NCI-H2227 (cell line): ENCODE results near the gene DUOXA1.
A peak's percentile ranks its signal among the peaks of the same experiment; 100 is the strongest.
"Not testable (repeated sequence)": the region's sequence is repeated elsewhere in the genome, so short reads cannot be mapped to it uniquely, and the experiment has no call there.

Experiments used
- DNase-seq: peaks from one replicate; lab custom pipeline; 2025; ENCODE audit not compliant: unreplicated experiment; lab: John Stamatoyannopoulos, UW

DUOXA1 gene

DNA sequence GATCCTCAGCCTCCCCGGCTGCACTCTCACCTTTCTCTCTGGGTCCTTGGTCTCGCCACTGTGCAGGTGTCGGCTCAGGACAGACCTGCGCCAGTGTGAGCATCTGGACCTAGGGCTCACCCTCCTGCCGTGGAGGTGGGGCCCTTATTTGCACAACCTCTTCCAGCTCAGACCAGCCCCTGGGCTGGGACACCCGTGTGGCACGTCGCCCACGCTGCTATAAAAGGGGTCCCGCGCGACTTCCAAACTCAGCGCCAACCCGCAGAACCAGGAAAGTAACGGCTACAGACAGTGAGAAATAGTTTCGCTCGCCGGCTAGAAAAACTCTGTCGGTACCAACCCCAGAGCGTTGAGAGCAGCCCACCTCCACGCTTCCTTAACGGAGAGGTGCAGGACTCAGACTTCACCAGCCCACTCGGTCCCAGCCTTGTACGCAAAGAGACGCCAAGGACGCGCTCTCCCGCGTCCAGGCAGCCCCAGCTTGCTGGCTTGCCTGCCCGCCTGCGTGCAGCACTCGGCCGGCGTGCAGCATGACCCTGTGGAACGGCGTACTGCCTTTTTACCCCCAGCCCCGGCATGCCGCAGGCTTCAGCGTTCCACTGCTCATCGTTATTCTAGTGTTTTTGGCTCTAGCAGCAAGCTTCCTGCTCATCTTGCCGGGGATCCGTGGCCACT is 15.5 kb downstream of the DUOXA1 start, which contains the start of the genes DUOX2 and DUOXA2:
DUOX2 (minus strand) TSS at position 97 of the 675 bp plus-strand sequence. CDS start 761 bp downstream, outside the sequence.
DUOXA2 (plus strand) TSS at position 251 of the 675 bp plus-strand sequence; CDS start at position 531, 280 bp downstream.
- DNase-seq, result peak; percentile 19

DNA sequence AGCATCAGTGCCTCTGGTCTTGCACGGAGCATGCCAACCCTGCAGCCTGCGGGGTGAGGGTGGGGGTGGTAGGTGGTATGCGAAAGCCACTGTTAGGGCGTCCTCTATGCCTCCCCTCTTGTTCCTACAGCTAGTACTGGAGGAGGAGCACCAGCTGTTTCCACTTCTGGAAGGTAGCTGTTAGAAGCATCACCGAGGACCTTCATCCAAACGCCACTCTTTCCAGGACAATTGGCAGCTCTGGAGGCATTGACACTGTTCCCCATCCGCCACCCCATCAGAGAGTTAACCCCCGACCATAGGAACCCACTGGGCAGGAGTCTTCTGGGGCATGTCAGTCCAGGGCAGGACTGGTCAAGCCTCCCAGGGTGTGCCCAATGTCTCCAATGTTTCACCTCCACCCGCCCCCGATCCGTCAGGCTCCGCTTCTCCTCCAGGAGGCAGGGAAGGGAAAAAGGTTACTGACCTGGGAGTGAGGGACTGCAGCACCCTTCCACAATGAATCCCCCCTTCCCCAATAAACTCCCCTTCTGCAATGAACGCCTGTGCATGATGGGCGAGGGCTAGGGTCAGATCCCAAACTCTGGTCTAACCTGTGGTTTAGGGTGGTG is 16.2 kb downstream of the DUOXA1 start:
- DNase-seq, result no peak

DNA sequence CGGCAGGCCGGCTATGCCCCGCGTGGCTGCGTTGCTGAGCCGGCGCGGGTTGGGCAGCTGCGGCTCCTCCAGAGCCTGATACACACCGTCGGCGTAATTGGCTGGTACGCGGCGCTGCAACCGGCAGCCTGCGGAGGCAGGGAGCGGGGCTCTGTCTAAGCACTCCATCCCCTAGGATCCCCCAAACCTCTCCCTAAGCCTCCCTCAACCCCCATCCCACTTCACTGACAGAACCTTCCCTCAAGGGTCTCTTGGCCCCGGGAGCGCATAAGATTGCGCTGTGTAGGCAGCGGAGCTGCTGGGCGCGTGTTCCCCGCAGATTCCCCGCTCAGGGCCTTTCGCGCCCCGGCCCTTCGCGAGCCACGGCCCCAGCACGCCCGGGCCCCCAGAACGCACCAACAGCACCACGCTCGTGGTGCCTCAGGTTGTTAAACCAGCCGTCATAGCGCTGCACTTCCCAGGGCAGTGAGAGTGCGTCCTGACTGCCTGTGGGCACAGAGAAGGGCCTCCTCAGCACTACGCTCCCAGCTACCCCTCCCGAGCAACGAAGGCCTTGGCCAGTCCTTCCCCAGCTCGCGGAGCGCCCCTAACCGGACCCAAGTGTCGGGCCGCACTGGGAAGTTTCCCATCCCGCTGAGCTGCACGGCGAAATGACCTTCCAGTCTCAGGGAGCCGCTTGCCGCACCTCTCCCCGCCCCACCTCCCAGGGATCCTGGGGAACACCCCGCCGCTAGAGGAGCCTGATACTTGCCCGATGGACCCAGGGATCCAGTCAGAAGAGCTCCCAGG is 16.9 kb downstream of the DUOXA1 start:
- DNase-seq, result peak; percentile 3

DNA sequence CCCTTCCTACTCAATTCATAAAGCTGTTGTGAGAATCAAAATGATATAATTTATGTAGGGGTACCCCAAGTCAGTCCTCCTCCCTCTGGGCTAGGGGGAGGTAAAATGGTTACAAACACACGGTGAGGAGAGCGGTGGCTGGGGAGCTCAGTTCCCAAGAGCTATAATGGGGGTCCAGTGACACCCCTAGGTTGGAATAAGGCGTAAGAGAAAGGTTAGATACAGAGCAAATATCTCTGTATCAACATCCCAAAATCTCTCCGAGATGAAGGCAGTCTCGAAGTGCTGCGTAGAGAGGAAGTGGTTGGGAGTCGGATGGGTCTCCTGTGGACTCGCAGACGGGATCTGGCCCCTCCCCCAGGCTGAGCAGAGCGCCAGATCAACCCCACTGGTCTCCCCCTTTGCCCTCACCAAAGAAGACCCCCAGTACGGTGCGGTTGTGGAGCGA is 17.5 kb downstream of the DUOXA1 start:
- DNase-seq, result no peak

DNA sequence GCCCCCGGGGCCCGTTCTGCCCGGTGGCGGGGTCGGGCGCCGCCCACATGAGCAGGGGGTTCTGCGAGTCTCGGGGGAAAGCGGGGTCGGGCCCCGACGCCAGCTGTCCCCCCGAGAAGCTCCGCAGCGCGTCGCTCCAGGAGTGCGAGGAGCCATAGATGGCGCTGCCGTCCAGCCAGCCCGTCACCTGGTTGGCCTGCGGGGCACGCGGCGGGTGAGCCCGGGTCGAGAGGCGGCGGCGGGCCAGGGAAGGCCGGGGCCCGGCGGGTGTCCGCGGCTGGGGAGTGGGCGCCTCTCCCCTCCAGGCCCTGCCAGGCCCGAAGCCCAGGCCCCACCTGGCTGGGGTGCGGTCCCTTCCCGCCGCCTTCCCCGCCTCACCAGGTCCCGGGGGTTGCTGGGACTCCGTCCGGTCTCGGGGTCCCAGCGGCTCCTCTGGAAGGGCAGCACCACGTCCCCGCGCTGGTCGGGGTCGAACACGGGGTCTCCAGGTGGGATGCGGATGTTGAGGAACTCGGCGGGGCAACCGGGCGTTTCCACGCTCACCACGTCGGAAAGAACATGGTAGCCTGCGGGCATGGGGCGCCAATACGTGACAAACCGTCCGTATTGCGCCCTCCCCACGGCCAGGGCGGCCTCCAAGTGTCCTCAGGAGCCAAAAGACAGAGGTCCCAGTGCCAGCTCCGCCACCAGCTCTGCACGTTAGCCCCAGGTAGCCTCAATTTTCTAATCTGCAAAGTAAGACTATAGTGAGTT is 18.1 kb downstream of the DUOXA1 start:
- no peak for DNase-seq

DNA sequence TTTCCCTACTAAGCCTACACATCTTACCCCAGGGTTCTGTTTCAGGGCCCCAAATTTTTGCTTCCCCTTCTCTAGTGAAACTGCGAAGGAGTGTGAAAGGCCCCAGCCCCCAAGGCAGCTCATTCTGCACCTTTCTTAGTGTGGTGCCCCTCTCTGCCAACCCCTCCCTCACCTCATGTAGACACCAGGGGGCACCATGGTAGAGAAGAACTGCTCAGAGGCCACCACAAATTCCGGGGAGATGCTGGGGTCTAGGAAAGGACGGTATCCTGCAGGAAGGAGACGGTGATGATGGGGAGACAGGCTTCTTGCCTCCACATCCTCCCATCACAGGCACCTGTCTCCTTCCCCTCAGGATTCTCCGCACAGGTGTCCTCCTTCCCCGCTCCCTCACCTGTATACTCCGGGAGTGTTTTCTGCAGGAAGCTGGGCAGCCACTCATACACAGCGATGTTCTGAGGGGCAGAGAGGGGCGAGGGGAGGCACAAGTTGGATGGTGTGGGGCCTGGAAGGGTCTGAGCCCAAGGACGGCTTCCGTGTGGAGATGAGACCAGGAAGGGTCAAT is 19.3 kb downstream of the DUOXA1 start:
- DNase-seq, result no peak

DNA sequence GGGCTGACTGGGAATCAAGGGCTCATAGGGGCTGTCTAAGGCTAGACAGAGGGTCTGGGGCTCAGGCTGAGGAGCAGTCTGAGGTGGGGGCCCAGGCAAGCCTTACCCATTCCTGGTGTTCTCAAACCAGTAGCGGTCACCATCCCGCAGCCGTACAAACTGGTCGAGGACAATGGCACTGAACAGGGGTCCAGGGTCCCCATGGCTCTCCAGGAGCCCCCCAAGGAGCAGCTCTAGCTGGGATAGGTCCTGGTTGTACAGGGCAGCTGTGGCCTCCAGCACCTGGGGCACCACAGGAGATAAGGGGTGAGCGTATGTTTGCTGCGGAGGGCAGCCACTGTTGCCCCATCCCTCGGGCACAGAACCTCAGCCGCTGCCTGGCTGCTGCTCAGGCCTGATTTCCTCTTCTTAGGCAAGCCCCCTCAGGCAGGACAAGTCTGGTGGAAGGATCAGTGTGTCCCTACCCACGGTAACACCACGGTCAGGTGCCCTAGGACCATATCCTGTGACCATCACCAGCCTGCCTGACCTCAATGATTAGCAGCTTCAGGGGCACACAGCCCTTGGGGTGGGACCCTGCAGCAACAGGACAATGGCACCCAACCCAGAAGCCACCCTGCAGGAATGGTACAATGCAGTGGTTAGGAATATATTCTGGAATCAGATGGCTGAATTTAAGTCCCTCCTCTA is 21.6 kb downstream of the DUOXA1 start:
- no peak for DNase-seq

DNA sequence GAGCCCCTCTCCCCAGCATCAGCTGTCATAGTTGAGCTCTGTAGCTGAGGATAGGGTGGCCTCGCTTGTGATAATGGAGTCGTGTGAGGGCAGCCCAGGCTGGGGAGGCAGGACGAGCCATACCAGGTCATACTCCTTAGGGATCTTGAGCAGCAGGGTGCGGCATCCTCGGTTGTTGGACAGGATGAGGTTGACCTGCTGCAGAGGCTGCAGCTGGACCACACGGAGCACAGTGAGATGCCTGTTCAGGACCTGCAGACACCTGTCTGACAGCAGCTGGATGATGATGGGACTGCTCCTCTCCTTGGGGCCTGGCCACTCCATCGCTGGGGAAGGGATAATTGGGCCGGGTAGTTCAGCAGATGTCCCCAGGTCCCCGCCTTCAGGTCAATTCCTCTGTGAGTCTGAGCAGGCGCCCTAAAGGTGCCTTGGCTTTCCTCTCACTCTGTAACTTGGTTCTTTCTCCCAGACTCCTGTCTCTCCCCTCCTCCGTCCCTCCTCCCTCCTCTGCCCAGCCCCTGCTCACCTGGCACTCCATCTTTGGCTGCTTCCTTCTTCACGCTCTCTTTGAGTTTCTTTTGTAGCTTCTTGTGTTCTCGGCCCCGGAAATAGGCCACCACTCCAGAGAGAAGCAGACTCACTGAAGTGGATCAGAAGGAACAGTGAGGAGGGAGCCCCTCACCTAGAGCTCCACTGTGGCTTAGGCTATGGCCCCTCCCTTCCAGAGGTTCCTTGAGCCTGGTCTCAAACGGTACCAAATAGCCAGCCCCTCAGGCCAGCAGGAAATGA is 23.5 kb downstream of the DUOXA1 start:
- DNase-seq, result no peak

DNA sequence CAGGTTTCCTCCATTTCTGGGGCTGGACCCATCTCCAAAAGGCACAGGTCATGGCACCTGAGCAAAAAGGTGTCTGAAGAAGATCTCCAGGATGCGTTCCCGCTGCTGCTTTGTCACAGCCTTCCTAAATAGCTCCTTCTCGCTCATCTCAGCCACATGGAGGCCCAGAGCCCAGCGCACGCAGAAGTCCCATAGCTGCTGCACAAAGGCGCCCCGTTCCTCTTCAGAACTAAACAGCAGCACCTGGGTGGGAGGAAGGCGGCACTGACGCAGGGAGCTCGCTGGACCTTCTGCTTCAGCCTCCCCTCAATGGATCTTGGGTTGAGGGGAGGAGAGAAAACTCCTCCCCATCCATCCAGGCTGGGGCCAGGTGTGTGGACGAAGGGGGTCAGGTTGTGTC is 24.1 kb downstream of the DUOXA1 start:
- DNase-seq, result no peak

DNA sequence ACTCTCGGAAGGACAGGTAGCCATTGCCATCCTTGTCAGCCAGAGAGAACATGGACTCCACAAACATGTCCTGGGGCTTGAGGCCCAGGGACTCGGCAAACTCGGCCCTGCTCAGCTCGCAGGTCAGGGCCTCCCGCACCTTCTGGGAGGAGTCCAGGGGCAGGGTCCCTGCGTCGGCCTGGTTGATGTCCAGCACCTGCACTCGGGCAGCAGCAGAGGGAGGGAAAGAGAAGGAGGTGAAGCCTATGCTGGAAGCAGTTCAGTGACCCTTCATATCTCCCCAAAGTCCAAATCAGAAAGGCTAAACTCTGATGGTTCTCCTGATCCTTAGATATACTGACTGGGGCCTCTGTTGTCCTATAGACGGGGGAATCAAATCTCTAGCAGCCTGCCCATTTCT is 25.5 kb downstream of the DUOXA1 start:
- DNase-seq, result not testable (repeated sequence)

DNA sequence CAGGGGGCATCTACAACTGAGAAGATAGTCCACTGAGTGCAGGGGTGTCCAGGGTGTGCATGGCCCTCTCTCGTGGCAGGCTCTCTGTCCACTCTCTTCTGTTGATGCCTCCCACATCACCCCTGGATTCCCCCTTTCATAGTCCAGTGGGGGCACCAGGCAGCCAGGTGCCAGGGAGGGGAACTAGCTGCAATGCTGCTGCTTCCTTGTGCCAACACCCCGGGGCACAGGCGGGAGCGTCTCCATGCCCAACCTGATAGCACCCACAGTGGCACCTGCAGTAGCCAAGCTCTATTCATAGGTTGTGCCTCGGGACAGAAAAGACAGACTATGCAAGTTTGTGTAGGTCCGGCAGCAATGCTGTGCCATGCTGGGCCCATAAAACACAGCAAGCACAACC is 27.5 kb downstream of the DUOXA1 start:
- DNase-seq, result no peak

DNA sequence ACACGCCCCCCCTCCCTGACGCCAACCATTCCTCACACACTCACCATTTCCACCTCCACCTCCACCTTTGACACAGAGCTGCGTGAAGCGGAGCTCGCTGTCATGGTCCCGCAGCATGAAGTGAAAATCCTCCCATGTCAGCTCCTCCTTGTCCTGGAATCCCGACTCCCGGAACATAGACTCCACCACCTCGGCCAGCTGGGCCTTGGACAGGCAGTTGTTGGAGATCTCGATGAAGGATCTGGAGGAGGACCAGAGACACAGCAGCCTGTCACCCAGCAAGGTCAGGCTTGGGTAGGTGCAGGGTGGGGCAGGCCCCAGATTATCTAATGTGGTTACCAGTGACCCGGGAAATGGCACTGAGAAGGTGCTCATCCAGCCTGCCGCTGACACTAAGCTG is 27.9 kb downstream of the DUOXA1 start:
- DNase-seq, result no peak

DNA sequence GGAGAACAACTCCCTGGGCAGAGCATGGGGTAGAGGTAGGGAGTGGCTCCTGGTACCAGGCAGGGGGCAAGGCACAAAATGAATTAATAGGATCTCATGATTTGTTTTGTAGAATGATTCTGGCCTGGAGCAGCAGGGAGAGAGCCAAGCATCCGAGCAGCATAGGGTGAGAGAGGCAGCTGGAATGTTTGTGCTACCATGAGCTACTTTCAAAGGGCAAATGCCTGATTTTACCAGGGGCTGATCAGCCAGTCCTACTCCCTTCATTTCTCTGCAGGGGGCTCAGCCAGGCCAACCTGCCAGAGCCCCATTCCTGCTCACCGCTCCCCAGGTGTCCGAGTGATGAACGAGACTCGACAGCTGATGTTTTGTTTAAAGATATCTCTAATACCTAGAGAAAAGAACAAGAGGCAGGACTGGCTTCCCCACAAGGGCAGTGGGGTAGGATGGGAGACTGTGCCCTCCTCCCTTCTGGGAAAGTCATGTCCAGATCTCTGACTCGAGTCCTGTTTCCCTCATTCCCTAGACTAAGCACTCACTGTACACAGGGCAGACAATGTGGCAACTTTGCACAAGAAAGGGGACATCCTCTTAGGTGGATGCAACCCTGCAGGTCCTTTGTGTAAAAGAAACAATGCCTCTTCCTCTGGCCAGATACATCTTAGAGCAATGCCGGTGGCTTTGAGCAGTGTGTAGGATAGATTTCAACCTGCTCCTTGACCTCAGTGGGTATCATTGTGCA is 28.6 kb downstream of the DUOXA1 start:
- DNase-seq, result no peak

DNA sequence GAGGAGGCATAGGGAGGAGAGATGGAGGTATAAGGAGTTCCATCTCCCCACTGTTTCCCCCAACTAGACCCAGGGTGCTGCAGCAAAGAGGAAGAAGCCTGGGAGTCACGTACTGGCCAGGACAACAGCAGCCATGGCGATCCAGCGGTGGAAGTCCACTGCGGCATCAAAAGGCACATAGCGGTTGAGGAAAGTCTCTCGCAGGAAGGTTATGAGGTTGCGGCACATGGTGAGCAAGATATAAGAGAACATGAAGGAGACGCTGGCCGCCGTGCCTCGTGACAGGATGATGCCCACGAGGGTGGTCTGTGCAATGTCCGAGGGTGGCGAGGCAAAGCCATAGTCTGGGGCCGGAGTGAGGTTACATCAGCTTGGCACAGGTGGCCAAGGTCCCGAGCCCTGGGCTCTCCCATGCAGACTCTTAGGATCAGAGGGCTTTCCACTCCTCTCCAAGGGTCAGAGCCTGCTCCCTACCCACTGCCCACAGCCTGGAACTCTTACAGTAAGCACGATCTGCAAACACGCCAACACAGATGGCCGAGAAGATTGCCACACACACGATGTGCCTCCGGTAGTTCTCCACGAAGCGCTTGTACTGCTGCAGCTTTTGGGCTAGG is 30.0 kb downstream of the DUOXA1 start:
- DNase-seq, result no peak

DNA sequence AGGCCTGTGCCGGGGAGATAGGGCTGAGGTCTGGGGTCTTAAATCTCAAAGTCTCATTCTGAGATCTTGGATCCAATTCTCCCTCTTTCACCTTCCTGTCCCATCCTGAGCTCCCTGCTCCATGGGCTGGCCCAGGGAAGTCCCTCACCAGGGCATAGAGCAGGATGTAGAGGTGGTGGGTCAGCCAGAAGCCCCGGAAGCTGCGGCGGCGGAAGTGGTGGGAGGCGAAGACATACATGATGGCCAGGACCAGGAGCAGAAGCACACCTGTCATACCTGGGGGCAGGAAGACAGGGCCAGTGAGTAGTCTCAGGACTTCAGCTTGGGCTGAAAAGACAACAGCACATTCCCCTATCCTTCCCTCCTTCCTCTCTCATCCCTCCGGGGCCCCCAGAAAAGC is 32.2 kb downstream of the DUOXA1 start:
- DNase-seq, result no peak

DNA sequence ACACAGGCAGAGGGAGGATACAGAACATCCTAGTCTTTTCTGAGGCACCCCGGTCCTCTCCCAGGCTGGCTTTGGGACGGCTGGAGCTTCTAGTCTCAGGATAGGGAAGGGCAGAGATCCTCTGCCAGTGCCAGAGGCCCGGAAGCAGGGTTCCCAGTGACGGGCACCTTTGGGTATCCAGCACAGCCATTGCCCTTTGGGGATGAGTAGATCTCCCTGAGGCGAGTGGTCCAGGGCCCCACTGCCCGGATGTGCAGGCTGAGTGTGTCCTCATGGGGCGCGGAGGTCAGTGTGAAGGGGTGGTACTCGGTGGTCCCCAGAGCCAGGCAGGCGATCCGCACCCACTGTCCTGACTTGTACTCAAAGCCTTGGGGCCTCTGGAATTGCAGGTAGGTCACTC is 34.0 kb downstream of the DUOXA1 start:
- no peak for DNase-seq

DNA sequence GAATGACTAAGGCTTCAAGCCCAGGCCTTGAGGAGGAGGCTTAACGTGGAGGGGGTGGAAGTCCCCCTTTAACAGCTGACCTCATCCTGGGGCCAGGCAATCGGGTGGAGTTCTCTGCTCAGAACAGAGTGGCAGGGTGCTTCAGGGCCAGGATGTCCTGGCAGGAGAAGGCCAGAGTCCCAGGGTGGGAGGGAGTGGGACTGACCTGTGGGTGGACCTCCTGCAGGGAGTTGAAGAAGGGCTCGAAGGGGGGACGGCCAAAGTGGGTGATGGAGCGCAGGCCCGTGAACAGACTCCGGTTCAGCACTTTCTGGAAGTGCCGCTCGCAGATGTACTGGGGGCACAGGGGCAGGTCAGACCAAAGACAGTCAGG is 35.3 kb downstream of the DUOXA1 start:
- no peak for DNase-seq

DNA sequence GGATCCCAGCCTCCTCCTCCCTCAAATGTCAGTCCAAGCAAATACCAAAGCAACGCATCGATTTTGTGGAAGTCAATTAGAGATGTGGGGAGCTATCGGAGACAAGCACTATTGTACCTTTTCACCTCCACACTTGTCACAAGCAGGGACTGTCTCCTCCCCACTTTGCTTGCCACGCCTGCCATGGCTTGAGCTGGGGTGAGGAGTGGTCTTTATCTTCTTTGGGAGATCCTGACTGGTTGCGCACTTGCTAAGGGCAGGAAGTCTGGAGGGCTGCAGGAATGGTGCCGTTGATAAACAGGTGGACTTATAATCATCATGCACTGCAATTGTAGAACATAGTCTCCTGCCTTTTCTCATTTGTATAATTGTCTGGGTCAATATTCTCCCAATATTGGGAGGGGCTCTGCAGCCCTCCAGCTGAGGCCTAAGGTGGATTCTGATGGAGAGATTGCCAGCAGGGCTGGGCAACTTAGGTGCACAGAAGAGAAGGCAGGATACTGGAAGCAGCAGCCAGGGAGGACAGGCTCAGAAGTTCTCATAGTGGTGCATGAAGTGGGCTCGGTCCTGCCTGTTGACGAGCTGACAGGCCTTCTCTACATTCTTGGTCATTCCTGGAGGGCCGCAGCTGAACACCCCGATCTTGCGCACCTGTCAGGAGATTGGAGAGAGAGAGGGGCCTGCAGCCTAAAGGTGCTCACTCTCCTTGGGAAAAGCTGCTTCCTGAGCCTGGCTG is 35.9 kb downstream of the DUOXA1 start:
- DNase-seq, result no peak
